Measurements from ENCODE around the gene KRTAP9-9. TPM values are rescaled to one million over a fixed set of nuclear protein-coding genes. Genes with fewer than 3 reads are reported as not detected.
"Not testable (repeated sequence)": the region's sequence is repeated elsewhere in the genome, so short reads cannot be mapped to it uniquely, and the experiment has no call there.

KRTAP9-9 gene
- polyA plus RNA-seq, result not detected

DNA sequence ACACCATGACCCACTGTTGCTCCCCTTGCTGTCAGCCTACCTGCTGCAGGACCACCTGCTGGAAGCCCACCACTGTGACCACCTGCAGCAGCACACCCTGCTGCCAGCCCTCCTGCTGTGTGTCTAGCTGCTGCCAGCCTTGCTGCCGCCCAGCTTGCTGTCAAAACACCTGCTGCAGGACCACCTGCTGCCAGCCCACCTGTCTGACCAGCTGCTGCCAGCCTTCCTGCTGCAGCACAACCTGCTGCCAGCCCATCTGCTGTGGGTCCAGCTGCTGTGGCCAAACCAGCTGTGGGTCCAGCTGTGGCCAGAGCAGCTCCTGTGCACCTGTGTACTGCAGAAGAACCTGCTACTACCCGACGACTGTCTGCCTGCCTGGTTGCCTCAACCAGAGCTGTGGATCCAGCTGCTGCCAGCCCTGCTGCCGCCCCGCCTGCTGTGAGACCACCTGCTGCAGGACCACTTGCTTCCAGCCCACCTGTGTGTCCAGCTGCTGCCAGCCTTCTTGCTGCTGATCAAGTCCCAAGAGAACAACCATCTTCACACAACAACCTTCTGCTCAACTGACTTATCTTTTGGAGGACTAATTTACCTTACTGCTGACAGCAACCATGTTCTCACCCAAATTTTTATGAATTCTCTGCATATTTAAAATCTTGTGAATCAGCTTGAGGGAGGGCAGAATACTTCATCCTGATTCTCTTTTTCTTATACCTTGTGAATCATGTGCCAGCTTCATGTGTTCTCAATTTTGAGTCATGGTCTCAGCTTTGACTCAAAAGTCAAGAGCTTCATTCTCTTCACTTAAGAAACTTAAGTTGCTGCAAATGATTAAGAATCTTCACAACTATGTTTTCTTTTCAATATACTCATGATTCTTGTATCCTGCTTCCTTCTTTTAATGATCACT, at the start of gene KRTAP9-9:
KRTAP9-9 (plus strand) TSS at position 4 of the 910 bp plus-strand sequence.
- not testable (repeated sequence) for H3K27me3 ChIP-seq (ENCODE audit: control insufficient read depth in 1 of 2, insufficient read depth in 2 of 2, low read length in 2 of 2); H3K36me3 ChIP-seq (ENCODE audit: control insufficient read depth in 2 of 2, insufficient read depth in 2 of 2, low read length in 1 of 2); H3K27ac ChIP-seq (ENCODE audit: low read depth in 2 of 2, low read length in 1 of 2); H3K4me3 ChIP-seq (ENCODE audit: low read depth in 1 of 2, low read length in 2 of 2); H3K4me1 ChIP-seq (ENCODE audit: control insufficient read depth in 2 of 2, insufficient read depth in 2 of 2, low read length in 1 of 2); H3K9me3 ChIP-seq (ENCODE audit: control insufficient read depth in 2 of 2, insufficient read depth in 1 of 2, low read depth in 1 of 2, low read length in 1 of 2)
- WGBS, 2 donors, result 70 to 80% methylated on average over 5 of the region's 5 CpGs

DNA sequence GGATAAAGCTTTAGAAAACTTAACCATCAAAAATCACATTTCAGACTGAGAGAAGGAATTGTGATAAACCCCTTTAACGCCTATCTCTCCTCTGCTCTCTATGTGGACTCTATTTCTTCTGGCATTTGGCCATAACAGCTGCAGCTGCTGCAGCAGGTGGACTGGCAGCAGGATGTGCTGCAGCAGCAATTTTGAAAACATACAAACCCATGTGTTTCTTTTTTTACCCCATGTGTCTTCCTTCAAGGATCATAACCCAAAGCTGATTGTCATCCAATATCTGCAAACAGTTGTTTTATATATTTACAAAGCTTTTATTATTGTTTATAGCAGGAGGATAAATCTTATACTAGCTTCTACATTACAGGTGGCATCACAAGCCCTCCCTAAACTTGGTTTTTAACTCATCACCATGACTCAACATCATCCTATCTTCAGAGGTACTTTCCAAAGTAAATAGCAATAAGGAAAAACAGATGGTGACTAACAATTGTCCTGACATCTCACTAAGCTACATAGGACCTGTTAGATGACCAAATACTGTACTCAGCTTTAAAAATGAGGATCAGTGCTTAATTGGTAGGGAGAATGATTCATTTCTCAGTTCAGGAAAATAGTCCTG, 43.2 kb upstream of the KRTAP9-9 start:
- 32 to 36% methylated on average over 1 of the region's 1 CpG for WGBS, 2 donors
- Histone ChIP-seq H3K36me3 (ENCODE audit: control insufficient read depth in 2 of 2, insufficient read depth in 2 of 2, low read length in 1 of 2) (no peaks in the 10 kb centered on the region), H3K4me1 (ENCODE audit: control insufficient read depth in 2 of 2, insufficient read depth in 2 of 2, low read length in 1 of 2) (peaks cover 0 to 6% of the 10 kb centered on the region in 2 donors), H3K4me3 (ENCODE audit: low read depth in 1 of 2, low read length in 2 of 2) (no peak overlapping the region), H3K27me3 (ENCODE audit: control insufficient read depth in 1 of 2, insufficient read depth in 2 of 2, low read length in 2 of 2) (peaks cover 0 to 4% of the 10 kb centered on the region in 2 donors), H3K27ac (ENCODE audit: low read depth in 2 of 2, low read length in 1 of 2) (no peak overlapping the region), H3K9me3 (ENCODE audit: control insufficient read depth in 2 of 2, insufficient read depth in 1 of 2, low read depth in 1 of 2, low read length in 1 of 2) (no peaks in the 10 kb centered on the region)

DNA sequence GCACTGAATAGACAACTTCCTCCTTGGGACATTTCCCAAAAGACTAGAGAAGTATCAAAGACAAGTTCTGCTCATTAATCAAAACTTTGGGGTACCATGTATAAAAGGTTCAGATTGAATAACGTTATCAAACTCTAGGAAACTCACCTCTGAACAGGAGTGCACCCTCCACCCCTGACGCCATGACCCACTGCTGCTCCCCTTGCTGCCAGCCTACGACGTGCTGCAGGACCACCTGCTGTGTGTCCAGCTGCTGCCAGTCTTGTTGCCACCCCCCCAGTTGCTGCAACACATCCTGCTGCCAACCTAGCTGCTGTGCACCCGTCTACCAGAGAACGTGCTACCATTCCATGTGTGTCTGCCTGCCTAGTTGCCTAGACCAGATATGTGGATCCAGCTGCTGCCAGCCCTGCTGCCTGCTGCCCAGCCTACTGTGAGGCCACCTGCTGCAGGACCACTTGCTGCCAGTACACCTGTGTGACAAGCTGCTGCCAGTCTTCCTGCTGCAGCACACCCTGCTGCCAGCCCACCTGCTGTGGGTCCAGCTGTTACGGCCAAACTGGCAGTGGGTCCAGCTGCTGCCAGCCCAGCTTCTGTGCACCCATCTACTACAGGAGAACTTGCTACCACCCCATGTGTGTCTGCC, 42.5 kb upstream of the KRTAP9-9 start:
- 65 to 76% methylated on average over 7 of the region's 7 CpGs for WGBS, 2 donors
- H3K36me3 ChIP-seq (ENCODE audit: control insufficient read depth in 2 of 2, insufficient read depth in 2 of 2, low read length in 1 of 2), result no peaks in the 10 kb centered on the region
- no peak overlapping the region for H3K27ac ChIP-seq (ENCODE audit: low read depth in 2 of 2, low read length in 1 of 2)
- H3K4me1 ChIP-seq (ENCODE audit: control insufficient read depth in 2 of 2, insufficient read depth in 2 of 2, low read length in 1 of 2), result peaks cover 0 to 6% of the 10 kb centered on the region in 2 donors
- H3K4me3 ChIP-seq (ENCODE audit: low read depth in 1 of 2, low read length in 2 of 2), result no peak overlapping the region
- H3K9me3 ChIP-seq (ENCODE audit: control insufficient read depth in 2 of 2, insufficient read depth in 1 of 2, low read depth in 1 of 2, low read length in 1 of 2), result no peaks in the 10 kb centered on the region
- peaks cover 0 to 4% of the 10 kb centered on the region in 2 donors for H3K27me3 ChIP-seq (ENCODE audit: control insufficient read depth in 1 of 2, insufficient read depth in 2 of 2, low read length in 2 of 2)

DNA sequence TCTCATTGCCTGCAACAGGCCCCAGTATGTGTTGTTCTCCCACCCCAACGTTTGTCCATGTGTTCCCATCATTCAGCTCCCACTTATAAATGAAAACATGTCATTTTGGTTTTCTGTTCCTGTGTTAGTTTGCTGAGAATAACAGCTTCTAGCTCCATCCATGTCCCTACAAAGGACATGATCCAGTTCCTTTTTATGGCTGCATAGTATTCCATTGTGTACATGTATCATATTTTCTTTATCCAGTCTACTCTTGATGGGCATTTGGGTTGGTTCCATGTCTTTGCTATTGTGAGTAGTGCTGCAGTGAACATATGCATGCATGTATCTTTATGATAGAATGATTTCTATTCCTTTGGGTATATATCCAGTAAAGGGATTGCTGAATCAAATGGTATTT, 39.5 kb upstream of the KRTAP9-9 start:
- H3K9me3 ChIP-seq (ENCODE audit: control insufficient read depth in 2 of 2, insufficient read depth in 1 of 2, low read depth in 1 of 2, low read length in 1 of 2), result no peaks in the 10 kb centered on the region
- 70 to 84% methylated on average over 1 of the region's 1 CpG for WGBS, 2 donors
- H3K36me3 ChIP-seq (ENCODE audit: control insufficient read depth in 2 of 2, insufficient read depth in 2 of 2, low read length in 1 of 2), result no peaks in the 10 kb centered on the region
- peaks cover 0 to 6% of the 10 kb centered on the region in 2 donors for H3K4me1 ChIP-seq (ENCODE audit: control insufficient read depth in 2 of 2, insufficient read depth in 2 of 2, low read length in 1 of 2)
- no peak overlapping the region for H3K4me3 ChIP-seq (ENCODE audit: low read depth in 1 of 2, low read length in 2 of 2)
- H3K27me3 ChIP-seq (ENCODE audit: control insufficient read depth in 1 of 2, insufficient read depth in 2 of 2, low read length in 2 of 2), result peaks cover 0 to 4% of the 10 kb centered on the region in 2 donors
- no peak overlapping the region for H3K27ac ChIP-seq (ENCODE audit: low read depth in 2 of 2, low read length in 1 of 2)

DNA sequence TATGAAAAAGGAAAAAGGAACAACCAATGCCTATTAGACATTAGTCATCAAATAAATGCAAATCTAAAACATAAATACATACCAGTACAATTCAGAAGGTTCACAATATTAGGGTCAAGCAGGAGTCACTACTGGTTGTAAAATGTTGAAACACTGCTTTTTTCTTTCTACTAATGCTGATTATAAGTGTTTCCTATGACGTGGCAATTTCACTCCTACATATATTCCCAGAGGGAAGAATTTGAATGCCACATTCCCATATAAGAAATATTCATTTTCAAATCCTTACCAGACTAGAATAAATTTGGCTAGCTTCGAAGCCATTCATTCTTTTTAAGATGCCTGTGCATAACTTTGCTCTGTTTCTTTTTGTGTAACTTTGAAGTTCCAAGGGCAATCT, 31.4 kb upstream of the KRTAP9-9 start:
- Histone ChIP-seq H3K27ac (ENCODE audit: low read depth in 2 of 2, low read length in 1 of 2) (no peak overlapping the region), H3K4me3 (ENCODE audit: low read depth in 1 of 2, low read length in 2 of 2) (no peak overlapping the region), H3K9me3 (ENCODE audit: control insufficient read depth in 2 of 2, insufficient read depth in 1 of 2, low read depth in 1 of 2, low read length in 1 of 2) (no peaks in the 10 kb centered on the region), H3K36me3 (ENCODE audit: control insufficient read depth in 2 of 2, insufficient read depth in 2 of 2, low read length in 1 of 2) (no peaks in the 10 kb centered on the region), H3K27me3 (ENCODE audit: control insufficient read depth in 1 of 2, insufficient read depth in 2 of 2, low read length in 2 of 2) (no peaks in the 10 kb centered on the region), H3K4me1 (ENCODE audit: control insufficient read depth in 2 of 2, insufficient read depth in 2 of 2, low read length in 1 of 2) (no peaks in the 10 kb centered on the region)
- WGBS, 2 donors, result 60 to 61% methylated on average over 2 of the region's 2 CpGs

DNA sequence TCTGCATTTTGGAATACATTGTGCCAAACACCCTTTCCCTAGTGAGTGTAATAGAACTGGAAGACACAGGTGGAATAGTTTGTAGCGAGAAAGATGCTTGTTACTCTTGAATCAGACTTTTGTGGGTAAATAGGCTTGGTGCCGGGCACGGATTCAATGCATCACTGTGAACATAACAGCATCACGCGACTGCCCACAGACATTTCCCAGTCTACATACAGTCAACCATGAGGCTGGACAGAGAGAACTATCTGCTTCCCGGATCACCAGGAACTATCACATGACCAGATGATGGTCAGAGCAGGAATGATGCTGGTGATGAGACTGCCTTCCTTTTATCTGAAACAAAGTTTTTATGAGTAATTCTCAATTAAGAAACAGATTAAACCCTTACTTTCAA, 29.1 kb upstream of the KRTAP9-9 start:
- Histone ChIP-seq H3K27ac (ENCODE audit: low read depth in 2 of 2, low read length in 1 of 2) (no peak overlapping the region), H3K4me1 (ENCODE audit: control insufficient read depth in 2 of 2, insufficient read depth in 2 of 2, low read length in 1 of 2) (no peaks in the 10 kb centered on the region), H3K36me3 (ENCODE audit: control insufficient read depth in 2 of 2, insufficient read depth in 2 of 2, low read length in 1 of 2) (no peaks in the 10 kb centered on the region), H3K9me3 (ENCODE audit: control insufficient read depth in 2 of 2, insufficient read depth in 1 of 2, low read depth in 1 of 2, low read length in 1 of 2) (no peaks in the 10 kb centered on the region), H3K4me3 (ENCODE audit: low read depth in 1 of 2, low read length in 2 of 2) (no peak overlapping the region), H3K27me3 (ENCODE audit: control insufficient read depth in 1 of 2, insufficient read depth in 2 of 2, low read length in 2 of 2) (no peaks in the 10 kb centered on the region)
- 87 to 94% methylated on average over 6 of the region's 6 CpGs for WGBS, 2 donors

DNA sequence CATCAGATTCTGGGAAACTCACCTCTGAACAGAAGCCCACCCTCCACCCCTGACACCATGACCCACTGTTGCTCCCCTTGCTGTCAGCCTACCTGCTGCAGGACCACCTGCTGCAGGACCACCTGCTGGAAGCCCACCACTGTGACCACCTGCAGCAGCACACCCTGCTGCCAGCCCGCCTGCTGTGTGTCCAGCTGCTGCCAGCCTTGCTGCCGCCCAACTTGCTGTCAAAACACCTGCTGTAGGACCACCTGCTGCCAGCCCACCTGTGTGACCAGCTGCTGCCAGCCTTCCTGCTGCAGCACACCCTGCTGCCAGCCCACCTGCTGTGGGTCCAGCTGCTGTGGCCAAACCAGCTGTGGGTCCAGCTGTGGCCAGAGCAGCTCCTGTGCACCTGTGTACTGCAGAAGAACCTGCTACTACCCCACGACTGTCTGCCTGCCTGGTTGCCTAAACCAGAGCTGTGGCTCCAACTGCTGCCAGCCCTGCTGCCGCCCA, 28.5 kb upstream of the KRTAP9-9 start, which contains the start of gene KRTAP9-2:
KRTAP9-2 (plus strand) TSS at position 51 of the 498 bp plus-strand sequence; CDS start at position 58, 7 bp downstream.
- not testable (repeated sequence) for H3K4me3 ChIP-seq (ENCODE audit: low read depth in 1 of 2, low read length in 2 of 2); H3K9me3 ChIP-seq (ENCODE audit: control insufficient read depth in 2 of 2, insufficient read depth in 1 of 2, low read depth in 1 of 2, low read length in 1 of 2); H3K4me1 ChIP-seq (ENCODE audit: control insufficient read depth in 2 of 2, insufficient read depth in 2 of 2, low read length in 1 of 2); H3K27me3 ChIP-seq (ENCODE audit: control insufficient read depth in 1 of 2, insufficient read depth in 2 of 2, low read length in 2 of 2); H3K27ac ChIP-seq (ENCODE audit: low read depth in 2 of 2, low read length in 1 of 2); H3K36me3 ChIP-seq (ENCODE audit: control insufficient read depth in 2 of 2, insufficient read depth in 2 of 2, low read length in 1 of 2)
- WGBS, 2 donors, result 73 to 79% methylated on average over 2 to 3 of the region's 4 CpGs

DNA sequence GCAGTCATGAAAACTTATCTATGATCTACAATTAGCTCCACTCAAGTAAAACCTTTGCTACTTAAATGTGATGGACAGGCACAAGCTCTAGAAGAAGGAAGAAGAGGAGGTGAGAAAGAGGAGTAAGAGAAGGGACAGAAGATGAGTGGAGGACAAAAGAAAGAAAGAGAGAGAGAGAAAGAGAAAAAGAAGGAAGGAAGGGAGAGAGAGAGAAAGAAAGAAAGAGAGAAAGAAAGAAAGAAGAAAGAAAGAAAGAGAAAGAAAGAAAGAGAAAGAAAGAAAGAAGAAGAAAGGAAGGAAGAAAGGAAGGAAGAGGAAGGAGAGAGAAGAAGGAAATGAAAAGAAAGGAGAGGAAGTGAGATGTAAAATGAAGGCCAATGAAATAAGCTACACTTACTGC, 25.1 kb upstream of the KRTAP9-9 start:
- H3K9me3 ChIP-seq (ENCODE audit: control insufficient read depth in 2 of 2, insufficient read depth in 1 of 2, low read depth in 1 of 2, low read length in 1 of 2), result no peaks in the 10 kb centered on the region
- no peaks in the 10 kb centered on the region for H3K36me3 ChIP-seq (ENCODE audit: control insufficient read depth in 2 of 2, insufficient read depth in 2 of 2, low read length in 1 of 2)

DNA sequence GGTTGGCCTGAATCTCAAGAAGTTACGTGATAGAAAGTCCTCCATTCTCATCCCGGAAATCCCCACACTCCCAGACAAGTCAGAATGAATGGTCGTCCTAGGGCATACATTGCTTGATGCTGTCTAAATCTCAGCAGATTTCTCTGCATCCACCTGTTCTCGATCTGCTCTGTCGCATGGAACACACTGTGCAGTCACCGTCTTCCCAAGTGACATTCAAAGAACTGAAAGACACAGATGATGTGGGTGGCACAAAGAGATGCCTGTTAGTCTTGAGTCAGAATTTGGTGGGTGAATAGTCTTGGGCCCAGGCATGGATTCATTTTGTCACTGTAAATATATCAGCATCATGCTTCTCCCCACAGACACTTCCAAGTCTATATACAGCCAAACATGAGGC, 23.5 kb upstream of the KRTAP9-9 start:
- 88% methylated on average over 6 of the region's 6 CpGs for WGBS, 2 donors
- no peak overlapping the region for H3K27ac ChIP-seq (ENCODE audit: low read depth in 2 of 2, low read length in 1 of 2)
- H3K27me3 ChIP-seq (ENCODE audit: control insufficient read depth in 1 of 2, insufficient read depth in 2 of 2, low read length in 2 of 2), result no peaks in the 10 kb centered on the region
- H3K36me3 ChIP-seq (ENCODE audit: control insufficient read depth in 2 of 2, insufficient read depth in 2 of 2, low read length in 1 of 2), result no peaks in the 10 kb centered on the region
- H3K4me1 ChIP-seq (ENCODE audit: control insufficient read depth in 2 of 2, insufficient read depth in 2 of 2, low read length in 1 of 2), result no peaks in the 10 kb centered on the region
- no peak overlapping the region for H3K4me3 ChIP-seq (ENCODE audit: low read depth in 1 of 2, low read length in 2 of 2)
- no peaks in the 10 kb centered on the region for H3K9me3 ChIP-seq (ENCODE audit: control insufficient read depth in 2 of 2, insufficient read depth in 1 of 2, low read depth in 1 of 2, low read length in 1 of 2)

More for the DNA sequence above, 25.1 kb upstream of the KRTAP9-9 start:
- no peak overlapping the region for H3K4me3 ChIP-seq (ENCODE audit: low read depth in 1 of 2, low read length in 2 of 2)
- no peaks in the 10 kb centered on the region for H3K4me1 ChIP-seq (ENCODE audit: control insufficient read depth in 2 of 2, insufficient read depth in 2 of 2, low read length in 1 of 2)
- no peaks in the 10 kb centered on the region for H3K27me3 ChIP-seq (ENCODE audit: control insufficient read depth in 1 of 2, insufficient read depth in 2 of 2, low read length in 2 of 2)
- H3K27ac ChIP-seq (ENCODE audit: low read depth in 2 of 2, low read length in 1 of 2), result no peak overlapping the region

All from esophagus (tissue), 2 donors.